NT2/D1 (cell line): Measurements from ENCODE around the gene PEX10.

ENCODE experiments used
- DNase-seq: peaks from one replicate; pipeline ENCODE4 v3.0.0-alpha.2; 2011; ENCODE audit warnings: low read depth, low spot score
- H3K27me3 ChIP-seq: 2 replicates; pipeline ENCODE4 v1.6.0; 2011; ENCODE audit warnings: mild to moderate bottlenecking; ENCODE audit not compliant: insufficient read length, insufficient read depth
- H3K36me3 ChIP-seq: 2 replicates; pipeline ENCODE4 v1.6.1; 2011; ENCODE audit warnings: mild to moderate bottlenecking, low read length, mixed read lengths; ENCODE audit not compliant: insufficient read depth, insufficient read length
- H3K4me1 ChIP-seq: 2 replicates; pipeline ENCODE4 v1.5.1; 2011; ENCODE audit not compliant: insufficient read depth, insufficient read length
- H3K4me3 ChIP-seq: 2 replicates; pipeline ENCODE4 v1.5.1; 2011; ENCODE audit warnings: low read depth; ENCODE audit not compliant: insufficient read length
- H3K9ac ChIP-seq: 2 replicates; pipeline ENCODE4 v1.6.0; 2011; ENCODE audit warnings: low read depth; ENCODE audit not compliant: insufficient read length
- H3K9me3 ChIP-seq: 2 replicates; pipeline ENCODE4 v1.5.1; 2011; ENCODE audit warnings: mild to moderate bottlenecking, low read length; ENCODE audit not compliant: insufficient read depth
- SUZ12 ChIP-seq: IDR thresholded peaks from 2 replicates; pipeline ENCODE4 v1.6.1; 2011; ENCODE audit not compliant: insufficient read length, insufficient read depth; ENCODE audit errors: extremely low read depth
- YY1 ChIP-seq: IDR thresholded peaks from 2 replicates; pipeline ENCODE4 v1.6.1; 2011; ENCODE audit not compliant: insufficient read length, insufficient read depth
- ZNF274 ChIP-seq: IDR thresholded peaks from 2 replicates; pipeline ENCODE4 v1.6.1; 2011; ENCODE audit warnings: mild to moderate bottlenecking, low read depth, low read length

PEX10 gene

DNA sequence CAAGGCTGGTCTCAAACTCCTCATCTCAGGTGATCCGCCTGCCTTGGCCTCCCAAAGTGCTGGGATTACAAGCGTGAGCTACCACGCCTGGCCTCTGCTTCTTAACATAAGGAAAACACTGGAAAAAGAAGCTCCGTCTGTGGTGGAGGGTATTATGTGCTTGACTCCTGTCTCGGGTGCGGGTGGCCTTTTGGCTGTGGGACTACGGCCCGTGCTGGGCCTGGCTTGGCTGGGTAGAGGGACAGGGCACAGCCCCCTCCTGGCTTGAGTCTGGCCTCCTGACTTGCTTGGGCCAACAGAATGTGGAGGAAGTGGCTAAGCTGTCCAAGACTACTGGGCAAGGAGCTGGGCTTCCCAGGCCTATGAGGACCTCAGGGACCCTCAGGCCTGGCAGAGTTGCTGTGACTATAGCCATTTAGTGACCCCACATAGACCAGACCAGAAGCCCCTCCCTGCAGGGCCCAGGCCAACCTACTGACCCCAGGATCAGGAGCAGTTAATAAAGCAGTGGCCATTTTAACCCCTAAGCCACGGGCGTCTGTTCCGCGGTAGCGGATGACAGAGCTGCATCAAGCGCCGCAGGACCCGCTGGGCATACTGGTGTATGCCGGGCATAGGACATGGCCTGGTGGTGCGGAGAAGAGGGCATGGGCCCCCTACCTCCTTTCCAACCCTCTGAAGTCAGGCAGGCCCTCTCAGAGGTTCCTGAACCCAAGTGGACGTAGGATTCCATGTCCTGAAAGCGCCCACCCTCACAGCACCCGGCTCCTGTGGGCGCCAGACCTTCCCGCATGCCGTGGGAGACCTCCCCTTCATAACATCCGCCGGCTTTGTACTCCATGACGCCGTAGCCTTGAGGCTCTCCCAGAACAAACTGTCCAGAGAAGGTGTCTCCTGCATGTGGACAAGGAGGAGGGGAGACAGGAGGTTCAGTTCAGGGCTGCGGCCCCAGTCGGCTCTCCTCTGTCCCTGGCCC is 25.4 kb downstream of the PEX10 start:
- Histone ChIP-seq H3K4me3 (no peak overlapping the region), H3K9me3 (no peaks in the 10 kb centered on the region), H3K36me3 (peaks cover 42% of the 10 kb centered on the region), H3K27me3 (no peaks in the 10 kb centered on the region), H3K4me1 (peaks cover 9% of the 10 kb centered on the region), H3K9ac (no peak overlapping the region)
- no peak for DNase-seq
- TF ChIP-seq ZNF274 (no peak), SUZ12 (no peak), YY1 (no peak)

DNA sequence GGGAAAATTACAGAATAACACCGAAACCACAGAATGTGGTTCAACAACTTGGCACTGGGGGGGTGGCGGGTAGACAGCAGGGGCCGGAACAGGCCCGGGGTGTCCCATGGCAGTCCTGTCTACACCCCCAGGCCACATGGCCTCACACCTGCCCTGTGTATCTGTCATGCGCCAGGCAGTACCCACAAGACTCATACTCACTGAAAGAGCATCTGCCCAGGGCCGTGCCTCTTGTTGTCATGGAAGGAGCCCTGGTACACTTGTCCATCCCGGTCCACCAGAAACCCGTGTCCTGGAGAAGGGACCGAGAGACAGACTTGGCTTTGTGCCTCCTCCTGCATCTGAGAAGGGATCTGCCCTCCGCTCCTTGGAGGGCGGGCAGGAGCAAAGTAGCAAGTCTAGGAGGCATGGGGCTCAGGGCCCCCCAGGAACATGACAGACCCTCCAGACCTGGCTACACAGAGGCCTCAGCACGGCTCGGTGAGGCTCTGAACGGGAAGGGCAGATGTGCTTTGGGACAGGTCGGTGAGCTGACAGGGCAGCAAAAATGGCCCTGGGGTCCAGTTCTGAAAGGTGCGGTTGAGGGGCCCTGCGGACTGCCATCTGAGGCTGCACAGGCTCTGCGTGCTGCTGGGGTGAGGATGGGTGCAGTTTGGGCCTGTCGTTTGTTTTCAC is 26.6 kb downstream of the PEX10 start:
- no peaks in the 10 kb centered on the region for H3K9me3 ChIP-seq
- peaks cover 42% of the 10 kb centered on the region for H3K36me3 ChIP-seq
- DNase-seq: no peak
- H3K4me3 ChIP-seq: no peak overlapping the region
- no peak overlapping the region for H3K9ac ChIP-seq
- TF ChIP-seq ZNF274 (no peak), YY1 (no peak), SUZ12 (no peak)
- peaks cover 11% of the 10 kb centered on the region for H3K4me1 ChIP-seq
- no peaks in the 10 kb centered on the region for H3K27me3 ChIP-seq

DNA sequence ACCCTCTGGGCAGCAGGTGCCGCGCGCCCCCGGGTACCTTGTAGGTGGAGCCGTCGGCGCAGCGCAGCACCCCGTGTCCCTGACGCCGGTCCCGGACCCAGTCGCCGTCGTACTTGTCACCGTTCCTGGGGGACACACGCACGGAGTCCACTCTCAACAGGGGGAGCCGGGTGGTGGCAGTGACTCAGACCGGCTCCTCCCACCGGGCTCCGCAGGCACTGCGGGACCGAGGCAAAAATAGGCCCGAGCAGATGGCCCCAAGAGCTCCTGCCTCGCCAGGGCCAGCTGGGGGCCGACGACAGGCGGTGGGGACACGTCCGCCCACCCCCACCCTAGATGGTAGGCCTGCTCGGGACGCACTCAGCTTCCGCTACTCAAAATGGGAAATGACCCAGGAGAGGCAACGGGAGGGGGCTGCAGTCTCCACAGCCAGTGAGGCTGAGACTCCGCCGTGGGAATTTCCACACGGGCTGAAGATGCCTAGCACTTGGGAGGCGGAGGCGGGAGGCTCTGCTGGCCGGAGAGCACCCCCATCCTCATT is 27.4 kb downstream of the PEX10 start:
- no peaks in the 10 kb centered on the region for H3K27me3 ChIP-seq
- H3K4me3 ChIP-seq: no peak overlapping the region
- H3K4me1 ChIP-seq: peaks cover 7% of the 10 kb centered on the region
- TF ChIP-seq YY1 (no peak), ZNF274 (no peak), SUZ12 (no peak)
- H3K9ac ChIP-seq: no peak overlapping the region
- no peak for DNase-seq
- H3K36me3 ChIP-seq: peaks cover 39% of the 10 kb centered on the region
- no peaks in the 10 kb centered on the region for H3K9me3 ChIP-seq

DNA sequence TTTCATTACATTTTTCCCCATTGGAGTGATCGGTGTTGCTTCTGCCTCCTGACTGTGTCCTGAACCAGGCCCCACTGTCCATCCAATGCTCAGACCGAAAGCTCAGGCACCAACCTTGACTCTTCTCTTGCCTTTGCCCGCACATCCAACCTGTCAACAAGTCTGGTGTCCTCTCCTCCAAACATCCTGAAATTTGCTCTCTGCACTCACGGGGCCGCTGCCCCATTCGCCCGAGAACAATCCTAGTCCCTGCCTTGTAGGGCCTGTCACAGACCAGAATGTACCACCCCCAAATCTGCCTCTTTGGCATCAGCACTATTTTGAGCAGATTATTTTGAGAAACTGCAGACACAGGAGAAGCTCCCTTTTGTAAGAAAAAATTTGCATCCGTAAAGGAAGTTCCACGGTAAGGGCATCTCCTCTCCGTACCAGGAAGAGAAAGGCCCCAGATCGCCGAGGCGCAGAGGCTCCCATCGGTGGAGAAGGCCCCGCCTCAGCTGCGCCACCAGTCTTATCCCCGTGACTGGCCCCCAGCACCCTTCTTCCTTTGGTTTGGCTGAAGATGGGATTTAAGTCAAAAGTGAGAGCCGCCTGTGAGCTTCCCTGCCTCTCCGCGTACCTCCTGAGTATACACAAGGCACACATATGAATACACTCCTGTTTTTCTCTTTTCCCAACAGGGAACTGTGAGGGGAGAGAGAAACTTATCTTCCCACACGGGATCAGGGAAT is 28.1 kb downstream of the PEX10 start:
- Histone ChIP-seq H3K4me3 (no peak overlapping the region), H3K9ac (no peak overlapping the region), H3K9me3 (no peaks in the 10 kb centered on the region), H3K27me3 (no peaks in the 10 kb centered on the region), H3K36me3 (peaks cover 32% of the 10 kb centered on the region), H3K4me1 (peaks cover 7% of the 10 kb centered on the region)
- no peak for TF ChIP-seq YY1
- no peak for TF ChIP-seq SUZ12
- TF ChIP-seq ZNF274: no peak
- no peak for DNase-seq

DNA sequence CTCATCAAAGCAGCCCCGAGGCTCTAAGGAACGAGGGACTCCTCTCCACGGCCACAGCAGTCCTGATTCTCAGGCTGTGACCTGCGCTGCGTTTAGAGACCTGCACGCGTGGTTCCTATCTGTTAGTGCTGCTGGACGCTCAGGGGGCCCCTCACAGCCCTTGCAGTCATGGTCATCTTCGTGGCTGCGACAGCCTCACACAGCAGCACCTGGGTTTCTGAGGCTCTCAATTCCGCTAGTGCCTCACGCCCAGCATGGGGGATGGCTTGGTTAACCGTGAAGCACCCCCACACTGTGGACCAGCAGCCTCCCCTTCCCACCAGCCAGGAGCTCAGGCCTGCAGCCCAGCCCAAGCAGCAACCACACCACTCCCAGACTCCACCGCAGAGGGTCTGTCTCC is 28.8 kb downstream of the PEX10 start:
- TF ChIP-seq SUZ12 (no peak), YY1 (no peak), ZNF274 (no peak)

DNA sequence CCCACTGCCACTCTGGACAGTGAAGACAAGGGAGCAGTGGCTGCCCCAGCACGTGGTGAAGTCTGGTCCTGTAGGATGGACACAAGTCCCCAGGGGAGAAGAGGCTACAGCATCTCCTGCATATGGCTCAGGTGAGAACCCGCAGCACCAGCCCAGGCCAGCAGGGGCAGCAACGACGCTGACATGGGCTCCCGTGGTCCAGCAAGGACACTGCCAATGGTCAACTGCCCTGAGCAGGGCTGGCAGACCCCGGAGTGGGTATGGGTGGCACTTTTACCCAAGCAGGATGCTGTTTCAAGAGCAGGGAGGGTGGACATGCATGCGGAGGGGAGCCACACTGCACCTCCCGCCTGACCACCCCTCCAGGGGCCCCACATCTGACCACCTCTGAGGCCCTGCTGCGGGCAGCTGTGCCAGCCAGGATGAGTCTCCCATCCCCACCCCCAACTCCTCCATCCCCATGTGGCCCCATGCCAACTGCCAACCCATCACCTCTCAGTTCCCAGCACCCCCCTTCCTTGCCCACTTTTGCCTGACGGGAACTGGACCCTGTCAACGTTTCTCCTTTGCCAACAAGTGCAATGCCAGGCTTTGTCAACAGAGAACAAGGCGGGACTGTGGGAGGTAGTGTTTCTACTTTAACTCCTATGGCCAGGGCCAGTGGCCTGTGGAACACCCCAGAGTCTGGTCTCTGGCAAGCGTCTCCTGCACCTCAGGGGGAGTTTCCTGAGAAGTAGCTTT is 29.6 kb downstream of the PEX10 start:
- Histone ChIP-seq H3K4me1 (peaks cover 7% of the 10 kb centered on the region), H3K27me3 (no peaks in the 10 kb centered on the region), H3K9me3 (no peaks in the 10 kb centered on the region), H3K4me3 (no peak overlapping the region), H3K36me3 (peaks cover 20% of the 10 kb centered on the region), H3K9ac (no peak overlapping the region)
- DNase-seq: peak; percentile 25
- TF ChIP-seq SUZ12 (no peak), YY1 (no peak), ZNF274 (no peak)

More for the DNA sequence above, 28.8 kb downstream of the PEX10 start:
- Histone ChIP-seq H3K9me3 (no peaks in the 10 kb centered on the region), H3K9ac (no peak overlapping the region), H3K36me3 (peaks cover 28% of the 10 kb centered on the region), H3K4me3 (no peak overlapping the region), H3K27me3 (no peaks in the 10 kb centered on the region), H3K4me1 (peaks cover 7% of the 10 kb centered on the region)
- DNase-seq: no peak
